GM18519 (cell line): ENCODE results near the gene NRG2.

Experiments used
- ATAC-seq: cut with Tn5 transposase; IDR thresholded peaks from one replicate; pipeline ENCODE4 v1.9.1; 2021; ENCODE audit warnings: mild to moderate bottlenecking, moderate library complexity; ENCODE audit not compliant: unreplicated experiment, low FRiP score

NRG2 gene

GRCh38 chr5:139847790-139848507 lies 195.2 kb downstream of the NRG2 start:
- peak; percentile 67 for ATAC-seq

GRCh38 chr5:139847091-139847490 lies 196.0 kb downstream of the NRG2 start:
- no peak for ATAC-seq

GRCh38 chr5:139845846-139846681 lies 197.0 kb downstream of the NRG2 start:
- ATAC-seq = no peak

- ATAC-seq = no peak
These were observed 198.5 kb downstream of the NRG2 start for GRCh38 chr5:139844472-139845145.

- no peak for ATAC-seq
These were observed 199.1 kb downstream of the NRG2 start for GRCh38 chr5:139843991-139844390.

- ATAC-seq = no peak
These were observed 200.8 kb downstream of the NRG2 start for GRCh38 chr5:139842321-139842720.

- ATAC-seq = no peak
These were observed 201.6 kb downstream of the NRG2 start for GRCh38 chr5:139841549-139841948.

GRCh38 chr5:139839918-139840317 lies 203.2 kb downstream of the NRG2 start:
- ATAC-seq = no peak

- ATAC-seq = no peak
These were observed 203.8 kb downstream of the NRG2 start for GRCh38 chr5:139839232-139839815.

GRCh38 chr5:139838381-139839197 lies 204.5 kb downstream of the NRG2 start:
- no peak for ATAC-seq

GRCh38 chr5:139837711-139838380 lies 205.3 kb downstream of the NRG2 start:
- ATAC-seq = no peak

- no peak for ATAC-seq
These were observed 206.5 kb downstream of the NRG2 start for GRCh38 chr5:139836469-139837208.

- no peak for ATAC-seq
These were observed 207.4 kb downstream of the NRG2 start for GRCh38 chr5:139835656-139836055.

- ATAC-seq = no peak
These were observed 209.6 kb downstream of the NRG2 start for GRCh38 chr5:139833525-139833924.

- ATAC-seq = no peak
These were observed 211.5 kb downstream of the NRG2 start for GRCh38 chr5:139831624-139832023.

GRCh38 chr5:139829471-139829870 lies 213.6 kb downstream of the NRG2 start:
- no peak for ATAC-seq

GRCh38 chr5:139828207-139828895 lies 214.7 kb downstream of the NRG2 start:
- no peak for ATAC-seq

- ATAC-seq = no peak
These were observed 217.4 kb downstream of the NRG2 start for GRCh38 chr5:139825690-139826089.
